K562 (cell line): Measurements from ENCODE around the gene FOXP4. TPM values are rescaled to one million over a fixed set of nuclear protein-coding genes. Genes with fewer than 3 reads are reported as not detected.

Source experiments
- ATAC-seq: fragments of 200-7000 bp; cut with Tn5 transposase; 3 replicates; pipeline ENCODE4 v1.9.1; 2020; ENCODE audit warnings: moderate library complexity
- BruUV-seq: library from RNA; stranded (reverse); fragments of 400-500 nt; replicated peaks from 2 replicates; lab custom pipeline; 2021; lab: Mats Ljungman, UMichigan
- CTCF ChIA-PET: fragments of 300-600 bp; formaldehyde crosslinking; extraction: SDS; loops from one replicate; lab custom pipeline; 2021; ENCODE audit warnings: low intra/inter-chr PET ratio; lab: Yijun Ruan, JAX
- POLR2A ChIA-PET: fragments of 300-600, 350-650 bp; sonication (Branson Sonifier 250); formaldehyde crosslinking; extraction: SDS; loops from one replicate; lab custom pipeline; 2021; ENCODE audit warnings: antibody characterized with exemption, inconsistent platforms; lab: Yijun Ruan, JAX
- DNase-seq, 4 experiments: peaks; one replicate each; pipeline versions ENCODE4 v3.0.0 to v3.0.0-alpha.2; 2011 to 2018; ENCODE audit warnings: low spot score in 3 of 4, mixed read lengths in 3 of 4; ENCODE audit errors: extremely low read depth in 1 of 4
- FAIRE-seq: peaks from 2 replicates; lab custom pipeline; 2011; peaks lifted over from hg19 to GRCh38; lab: Jason Lieb, UNC
- H2AFZ ChIP-seq: 2 replicates; pipeline ENCODE4 v1.6.0; 2011; ENCODE audit warnings: low read depth, low read length, control low read depth, inconsistent platforms
- H3K27ac ChIP-seq: fragments of 200-600 bp; 3 replicates; pipeline ENCODE4 v1.8.0; 2011; ENCODE audit warnings: low read depth, mild to moderate bottlenecking, control low read depth, inconsistent platforms, low read length, moderate library complexity, mixed read lengths; ENCODE audit errors: extremely low read depth
- H3K27me3 ChIP-seq, 2 experiments: fragments of 300-600 bp in 1 of 2; 2 replicates in 1 of 2; 3 replicates in 1 of 2; pipeline versions ENCODE4 v1.6.0 to v1.8.0; 2011; ENCODE audit warnings: inconsistent platforms in 2 of 2, low read length in 2 of 2, mild to moderate bottlenecking in 1 of 2, mixed read lengths in 1 of 2, moderate library complexity in 1 of 2; ENCODE audit not compliant: control insufficient read depth in 2 of 2, insufficient read depth in 2 of 2
- H3K36me3 ChIP-seq: fragments of 300-600 bp; 3 replicates; pipeline ENCODE4 v1.8.0; 2011; ENCODE audit warnings: mild to moderate bottlenecking, low read length, inconsistent platforms; ENCODE audit not compliant: control insufficient read depth, insufficient read depth
- H3K4me1 ChIP-seq, 2 experiments: fragments of 200-600 bp in 1 of 2; replicated peaks in 1 of 2; 2 replicates in 1 of 2; 3 replicates in 1 of 2; pipeline versions ENCODE4 v1.5.1 to v1.8.0; 2011; ENCODE audit warnings: inconsistent platforms in 2 of 2, low read length in 2 of 2, mild to moderate bottlenecking in 1 of 2, mixed read lengths in 1 of 2, moderate library complexity in 1 of 2; ENCODE audit not compliant: control insufficient read depth in 2 of 2, insufficient read depth in 2 of 2
- H3K4me2 ChIP-seq: 2 replicates; pipeline ENCODE4 v1.6.1; 2011; ENCODE audit warnings: low read length, control low read depth, inconsistent platforms, mixed read lengths; ENCODE audit not compliant: insufficient read depth
- H3K4me3 ChIP-seq: fragments of 200-600 bp; sonication (generic), shearing (Covaris generic); 2 replicates; pipeline ENCODE4 v1.5.1; 2016; ENCODE audit warnings: control low read depth, inconsistent platforms
- H3K79me2 ChIP-seq: fragments of 200-600 bp; 3 replicates; pipeline ENCODE4 v1.8.0; 2011; ENCODE audit warnings: low read length, inconsistent platforms; ENCODE audit not compliant: control insufficient read depth, insufficient read depth
- H3K9ac ChIP-seq, 2 experiments: 2 replicates each; pipeline versions ENCODE4 v1.6.0 to v1.6.1; 2011; ENCODE audit warnings: low read depth in 2 of 2, low read length in 2 of 2, control low read depth in 1 of 2, inconsistent platforms in 1 of 2, mild to moderate bottlenecking in 1 of 2, mixed read lengths in 1 of 2; ENCODE audit not compliant: insufficient read depth in 1 of 2
- H3K9me1 ChIP-seq: one replicate; pipeline ENCODE4 v1.6.0; 2011; ENCODE audit warnings: inconsistent platforms, mild to moderate bottlenecking, low read length, moderate library complexity; ENCODE audit not compliant: control insufficient read depth, insufficient read depth
- H3K9me3 ChIP-seq: replicated peaks from 2 replicates; pipeline ENCODE4 v1.5.1; 2011; ENCODE audit warnings: low read depth, low read length, inconsistent platforms; ENCODE audit not compliant: control insufficient read depth, insufficient read depth
- H4K20me1 ChIP-seq: replicated peaks from 2 replicates; pipeline ENCODE4 v1.6.1; 2011; ENCODE audit warnings: low read length, inconsistent platforms, mixed read lengths; ENCODE audit not compliant: control insufficient read depth, insufficient read depth
- MAFF ChIP-seq: IDR thresholded peaks from 2 replicates; pipeline ENCODE4 v1.6.1; 2012; ENCODE audit warnings: low read length, improper control_type of control experiment
- MAFG ChIP-seq: fragments of 450-650 bp; conservative IDR thresholded peaks from 2 replicates; pipeline ENCODE4 v1.6.1; 2016; ENCODE audit warnings: missing genetic modification characterization, missing compliant biosample characterization
- PCBP1 ChIP-seq: fragments of 200-400 bp; formaldehyde crosslinking; IDR thresholded peaks from 2 replicates; pipeline ENCODE4 v1.6.1; 2018; ENCODE audit warnings: mild to moderate bottlenecking, low read depth, low read length; ENCODE audit not compliant: poor library complexity, severe bottlenecking
- POLR2H ChIP-seq: IDR thresholded peaks from 2 replicates; pipeline ENCODE4 v1.6.1; 2016; ENCODE audit warnings: missing genetic modification characterization, low read depth, mild to moderate bottlenecking, control low read depth, missing compliant biosample characterization, moderate library complexity
- ZC3H8 ChIP-seq: fragments of 450-650 bp; IDR thresholded peaks from 2 replicates; pipeline ENCODE4 v1.6.1; 2017
- ZNF217 ChIP-seq: sonication (generic); formaldehyde crosslinking; IDR thresholded peaks from 2 replicates; pipeline ENCODE4 v1.8.0; 2022; ENCODE audit warnings: mild to moderate bottlenecking, missing genetic modification reagents
- ZNF589 ChIP-seq: fragments of 200-800 bp; sonication (Bioruptor generic); IDR thresholded peaks from 2 replicates; pipeline ENCODE4 v1.6.1; 2016; ENCODE audit warnings: low read depth, missing genetic modification characterization, missing compliant biosample characterization
- WGBS: fragments of 100-300 bp; shearing (Covaris generic); methylation state at CpG from one replicate; pipeline ENCODE4 v1.1.6; 2016; ENCODE audit warnings: low coverage, mixed read lengths; ENCODE audit not compliant: insufficient coverage; ENCODE audit errors: missing lambda C conversion rate; 5-methylcytosine and 5-hydroxymethylcytosine counted together
- in situ Hi-C: fragments of 300-500 bp; cut with MboI; formaldehyde crosslinking; loops from 4 replicates; pipeline ENCODE4 v1.15.0; 2018; ENCODE audit warnings: inconsistent platforms, mixed read lengths
- intact Hi-C: fragments of 100-400 bp; cut with micrococcal nuclease; formaldehyde crosslinking; loops from 2 replicates; pipeline ENCODE4 v1.14.2; 2022
- polyA plus RNA-seq, 8 experiments: library from polyadenylated mRNA; depleted of rRNA in 4 of 8; stranded (reverse) in 5 of 8; unstranded in 3 of 8; fragments of >200 nt; fragmentation: Nextera tagmentation in 2 of 8; fragmentation: Illumina TruSeq in 1 of 8; extraction: Ambion mirVana in 2 of 8; extraction: Trizol in 1 of 8; gene quantifications; 2 replicates each; pipeline versions ENCODE4 v1.2.1 to v1.2.3, GENCODE V29; 2011 to 2014; ENCODE audit warnings: inconsistent platforms in 1 of 8, missing spikeins in 1 of 8
- total RNA-seq, 7 experiments: library from RNA; depleted of rRNA in 6 of 7; stranded (reverse); fragments of >200 nt in 6 of 7; fragmentation: Illumina TruSeq in 2 of 7; extraction: Trizol in 2 of 7; gene quantifications; 2 replicates each; pipeline versions ENCODE4 v1.2.1 to v1.2.3, GENCODE V29; 2011 to 2021; ENCODE audit warnings: low replicate concordance in 1 of 7

FOXP4 gene
- total and polyA plus RNA-seq, 9 of the 15 experiments (the other 6 are each of a cell fraction or from before 2014, with no cell fraction given): 0.11 to 29.4 (median 2.3) TPM

DNA sequence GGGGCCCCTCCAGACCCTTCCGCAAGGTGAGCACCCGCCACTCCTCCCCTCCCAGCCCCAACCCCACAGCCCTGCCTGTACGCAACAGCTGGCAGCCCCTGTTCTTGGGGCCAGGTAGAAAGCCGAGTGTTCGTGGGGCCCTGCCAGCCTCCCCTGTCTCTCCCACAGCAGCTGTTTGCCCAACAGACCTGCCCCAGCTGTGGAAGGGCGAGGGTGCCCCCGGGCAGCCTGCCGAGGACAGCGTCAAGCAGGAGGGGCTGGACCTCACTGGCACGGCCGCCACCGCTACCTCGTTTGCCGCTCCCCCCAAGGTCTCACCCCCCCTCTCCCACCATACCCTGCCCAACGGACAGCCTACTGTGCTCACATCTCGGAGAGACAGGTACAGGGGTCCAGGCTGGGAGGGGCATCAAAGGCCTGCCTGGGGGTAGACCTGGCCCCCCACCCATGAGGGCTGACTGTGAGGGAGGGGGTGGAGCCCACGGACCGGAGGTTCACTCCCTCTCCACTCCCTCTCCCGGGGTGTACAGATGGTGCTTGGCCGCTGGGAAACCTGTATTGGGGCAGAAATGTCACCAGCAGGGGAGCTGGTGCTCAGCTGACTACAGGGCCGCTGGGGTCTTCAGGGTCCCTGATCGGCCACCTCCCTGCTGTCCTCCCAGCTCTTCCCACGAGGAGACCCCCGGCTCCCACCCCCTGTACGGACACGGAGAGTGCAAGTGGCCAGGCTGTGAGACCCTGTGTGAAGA, 41.1 kb downstream of the FOXP4 start:
- no peak overlapping the region for H3K4me2 ChIP-seq
- no TSS peak for BruUV-seq
- FAIRE-seq (no peak), DNase-seq (no peak), ATAC-seq (no peak)
- no peak overlapping the region for H2AFZ ChIP-seq
- no peaks in the 10 kb centered on the region for H3K79me2 ChIP-seq
- no peak overlapping the region for H3K4me3 ChIP-seq
- no peak overlapping the region for H3K27ac ChIP-seq
- 84% methylated on average over 21 of the region's 26 CpGs for WGBS
- no peaks in the 10 kb centered on the region for H3K27me3 ChIP-seq
- H3K9ac ChIP-seq: no peak overlapping the region
- POLR2A ChIA-PET: interaction anchor here (0.9 to 1.2 kb wide), 2 partner anchors 15 to 44 kb away, joined by 3 to 6 read pairs; no protein-coding TSS in a partner anchor
- 0 out of 2 replicates have a peak, but pooled peaks cover 3% of the 10 kb centered on the region for H4K20me1 ChIP-seq
- H3K4me1 ChIP-seq: peaks cover 0 to 16% of the 10 kb centered on the region in 2 experiments; a peak in 1 of 5 replicates
- TF ChIP-seq ZC3H8 (no peak), ZNF217 (CRISPR knock-in tag) (no peak), PCBP1 (peak; percentile 64), POLR2H (tag) (no peak), ZNF589 (CRISPR knock-in tag) (no peak), MAFG (tag) (no peak), MAFF (no peak)
- peaks cover 12% of the 10 kb centered on the region; the same call in 2 of the 3 replicates for H3K36me3 ChIP-seq
- H3K9me3 ChIP-seq: no peaks in the 10 kb centered on the region
- CTCF ChIA-PET: no interaction called here
- in situ Hi-C loops: no loop called here
- H3K9me1 ChIP-seq: no peaks in the 10 kb centered on the region
- intact Hi-C loops: no loop called here
